SW480 (cell line): ENCODE data around the gene CDC25C.
"Not testable (repeated sequence)": the region's sequence is repeated elsewhere in the genome, so short reads cannot be mapped to it uniquely, and the experiment has no call there.

Experiments used
- DNase-seq: peaks from one replicate; pipeline ENCODE4 v3.0.0-alpha.2; 2016; ENCODE audit warnings: low spot score

Gene CDC25C

DNA sequence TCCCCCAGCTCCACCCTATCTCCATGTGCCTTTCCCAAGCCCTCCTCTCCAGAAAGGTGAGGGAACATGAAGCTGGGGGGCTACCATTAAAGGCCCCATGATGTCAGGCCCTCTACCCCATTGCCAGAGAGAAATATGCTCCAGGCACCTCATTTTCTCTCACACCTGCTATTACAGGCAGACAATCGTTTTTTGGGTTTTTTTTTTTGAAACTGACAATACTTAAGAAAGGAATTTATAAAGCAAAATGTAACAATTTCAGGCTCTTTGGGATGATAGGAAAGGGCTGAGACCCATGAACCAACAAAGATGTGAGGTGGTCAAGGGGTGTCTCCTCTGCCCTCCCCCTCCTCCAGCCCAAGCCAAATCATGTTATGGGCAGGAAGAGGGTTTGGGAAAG is 55.7 kb downstream of the CDC25C start:
- DNase-seq = no peak

DNA sequence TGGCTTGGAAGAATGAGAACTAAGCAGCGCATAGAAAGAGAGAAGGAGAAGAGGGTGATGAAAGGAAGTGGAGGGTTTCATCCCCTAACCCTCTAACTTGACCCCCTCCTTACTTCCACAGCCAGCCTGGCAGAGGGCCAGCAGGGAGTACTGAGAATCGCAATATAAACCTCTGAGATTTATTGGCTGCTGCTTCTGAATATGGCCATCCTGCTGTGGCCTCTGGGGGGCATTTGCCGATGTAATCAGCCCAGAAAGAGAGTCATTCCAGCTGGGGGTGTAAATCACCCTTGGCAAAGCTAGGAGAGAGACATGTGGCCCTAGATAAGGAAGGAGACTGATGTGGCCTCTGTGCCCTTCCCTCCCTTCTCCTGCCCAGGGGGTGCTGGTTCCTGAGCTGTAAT is 56.2 kb downstream of the CDC25C start:
- DNase-seq = no peak

DNA sequence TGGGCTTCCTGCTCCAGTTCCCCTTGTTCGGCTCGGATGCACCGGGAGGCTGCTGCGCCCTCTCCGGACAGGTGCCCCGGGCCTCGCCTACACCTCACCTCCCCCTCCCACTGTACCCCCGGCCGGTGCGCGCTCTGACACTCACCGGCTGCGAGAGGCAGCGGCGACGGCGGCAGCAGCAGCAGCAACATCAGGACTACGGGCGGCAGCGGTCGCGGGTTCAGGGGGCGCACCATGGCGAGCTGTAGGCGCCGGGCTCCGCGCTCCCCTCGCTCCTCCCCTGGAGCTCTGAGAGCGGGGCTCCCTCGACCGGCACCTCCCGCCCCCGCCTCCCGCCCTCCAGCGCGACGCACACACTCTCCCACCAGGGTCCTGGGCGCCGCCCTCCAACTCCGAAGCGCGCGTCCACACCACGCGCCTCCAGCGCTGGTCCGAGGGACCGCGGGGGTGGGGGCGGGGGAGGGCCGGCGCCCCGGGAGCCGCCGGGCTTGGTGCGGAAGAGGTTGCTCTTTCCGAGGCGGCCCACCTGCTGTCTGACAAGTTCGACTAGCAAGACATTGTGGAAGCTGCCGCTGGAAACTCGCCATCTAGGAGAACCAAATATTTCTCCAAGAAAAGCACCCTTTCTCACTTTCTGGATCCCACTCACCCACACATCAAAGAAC is 57.3 kb downstream of the CDC25C start, which contains the start of gene GFRA3:
Gene GFRA3, minus strand, starts transcription at position 433 of the 665 bp plus-strand sequence. Its CDS starts 197 bp downstream, at position 236.
- DNase-seq = no peak

DNA sequence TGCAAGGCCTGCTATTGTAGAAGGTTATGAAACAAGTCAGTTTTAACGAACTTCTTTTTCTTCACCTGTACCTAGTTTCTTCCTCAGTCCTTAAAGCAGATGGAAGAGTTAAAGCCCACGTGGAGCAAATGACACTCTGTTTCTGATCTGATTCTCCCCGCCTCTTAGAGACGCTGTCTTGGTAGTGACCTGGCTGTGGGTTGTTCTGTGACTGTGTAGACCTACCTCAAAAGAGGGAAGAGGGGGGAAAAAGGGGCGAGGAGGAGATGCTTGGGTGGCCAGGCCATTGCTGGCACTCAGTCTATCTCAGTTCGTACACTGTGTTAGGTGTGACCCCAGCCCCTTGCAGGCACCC is 57.8 kb downstream of the CDC25C start:
- DNase-seq = no peak

GRCh38 chr5:138272681-138273080 is 58.9 kb downstream of the CDC25C start:
- DNase-seq = no peak

DNA sequence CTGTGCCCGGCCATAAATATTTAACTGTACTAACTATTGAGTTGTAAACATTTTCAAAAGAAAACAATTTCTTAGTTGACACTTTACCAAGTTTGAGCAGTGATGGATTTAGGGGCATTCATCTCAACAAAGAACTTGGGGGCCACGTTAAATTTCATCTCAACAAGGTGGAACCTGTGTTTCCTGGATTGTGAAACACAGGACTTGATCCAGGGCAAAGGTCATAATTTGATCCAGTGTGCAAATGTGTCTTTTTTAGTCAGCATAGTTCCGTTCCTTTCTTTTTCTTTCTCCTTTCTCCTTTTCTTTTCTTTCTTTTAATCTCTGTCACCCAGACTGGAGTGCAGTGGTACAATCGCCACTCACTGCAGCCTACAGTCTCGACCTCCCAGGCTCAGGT is 60.3 kb downstream of the CDC25C start:
- no peak for DNase-seq

DNA sequence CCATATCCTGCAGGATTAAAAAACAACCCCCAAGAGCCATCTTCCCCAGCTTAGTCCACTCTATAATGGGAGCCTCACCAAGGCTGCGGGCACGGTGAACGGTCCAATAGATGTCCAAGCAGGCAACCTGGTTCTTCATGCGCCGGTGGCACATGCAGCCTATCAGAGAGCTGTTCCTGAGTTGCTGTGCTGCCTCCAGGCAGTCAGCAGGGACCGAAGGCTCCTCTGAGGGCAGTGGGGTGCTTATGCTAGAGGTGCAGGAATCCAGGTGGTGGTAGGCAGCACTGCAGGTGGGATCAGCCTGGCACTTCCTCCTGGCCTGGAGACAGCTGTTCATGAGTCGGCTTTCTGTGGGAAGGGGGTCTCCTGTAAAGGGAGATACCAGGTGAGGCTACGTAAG is 67.4 kb downstream of the CDC25C start:
- DNase-seq = no peak

GRCh38 chr5:138263581-138263980 is 68.0 kb downstream of the CDC25C start:
- no peak for DNase-seq

- DNase-seq = no peak
Measured at GRCh38 chr5:138258704-138259292, 72.8 kb downstream of the CDC25C start.

- no peak for DNase-seq
Measured at GRCh38 chr5:138257583-138257982, 74.0 kb downstream of the CDC25C start.

DNA sequence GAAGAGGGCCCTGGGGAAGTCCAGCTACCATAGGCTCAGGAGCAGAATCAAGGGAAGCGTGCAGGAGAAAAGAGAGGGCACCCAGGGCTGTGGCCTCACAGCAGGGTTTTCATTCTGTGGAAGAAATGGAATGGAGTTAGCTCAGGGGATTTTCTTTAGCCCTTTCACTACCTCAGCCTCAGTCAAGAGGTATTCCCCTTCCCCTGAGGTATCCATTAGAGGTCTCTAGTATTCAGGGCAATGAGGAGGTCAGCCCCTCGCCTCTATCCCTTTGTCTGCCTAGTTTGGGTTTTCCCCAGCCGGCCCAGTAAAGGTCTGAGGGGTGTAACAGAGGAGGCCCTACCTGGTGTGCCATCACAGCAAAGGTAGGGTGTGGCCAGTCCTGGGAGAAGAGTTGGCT is 78.7 kb downstream of the CDC25C start:
- DNase-seq = no peak

GRCh38 chr5:138247800-138248199 is 83.8 kb downstream of the CDC25C start:
- DNase-seq = not testable (repeated sequence)

DNA sequence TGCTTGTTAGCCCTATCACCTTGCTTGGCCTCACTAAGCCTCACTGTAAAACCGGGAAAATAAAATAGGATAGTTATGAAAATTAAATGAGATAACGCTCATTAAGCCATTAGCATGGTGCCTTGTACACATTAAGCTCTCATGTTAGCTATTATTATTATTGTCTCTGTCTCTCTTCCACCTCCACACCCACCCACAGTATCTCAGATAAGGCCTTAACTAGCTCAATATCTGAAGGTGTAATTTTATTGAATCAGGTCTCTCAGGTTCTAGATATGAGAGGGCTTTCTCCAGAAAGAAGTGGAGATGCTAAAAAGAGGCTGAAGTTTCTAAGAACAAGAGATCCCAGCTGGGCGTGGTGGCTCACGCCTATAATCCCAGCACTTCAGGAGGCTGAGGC is 84.8 kb downstream of the CDC25C start:
- no peak for DNase-seq

DNA sequence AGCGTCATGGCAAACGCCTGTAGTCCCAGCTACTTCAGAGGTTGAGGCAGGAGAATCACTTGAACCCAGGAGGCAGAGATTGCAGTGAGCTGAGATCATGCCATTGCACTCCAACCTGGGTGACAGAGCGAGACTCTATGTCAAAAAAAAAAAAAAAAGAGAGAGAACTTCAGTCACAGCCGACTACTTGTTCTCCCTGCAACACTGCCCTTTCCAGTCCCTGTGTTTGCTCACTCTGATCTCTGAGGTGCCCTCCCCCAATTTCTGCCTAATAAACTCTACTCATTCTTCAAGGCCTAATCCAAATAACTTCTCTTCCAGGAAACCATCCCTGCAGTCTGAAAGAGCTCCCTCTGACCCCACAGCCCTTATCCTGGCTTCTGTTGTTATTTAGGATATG is 85.3 kb downstream of the CDC25C start:
- no peak for DNase-seq

- DNase-seq = no peak
Measured at GRCh38 chr5:138245717-138246116, 85.9 kb downstream of the CDC25C start.

DNA sequence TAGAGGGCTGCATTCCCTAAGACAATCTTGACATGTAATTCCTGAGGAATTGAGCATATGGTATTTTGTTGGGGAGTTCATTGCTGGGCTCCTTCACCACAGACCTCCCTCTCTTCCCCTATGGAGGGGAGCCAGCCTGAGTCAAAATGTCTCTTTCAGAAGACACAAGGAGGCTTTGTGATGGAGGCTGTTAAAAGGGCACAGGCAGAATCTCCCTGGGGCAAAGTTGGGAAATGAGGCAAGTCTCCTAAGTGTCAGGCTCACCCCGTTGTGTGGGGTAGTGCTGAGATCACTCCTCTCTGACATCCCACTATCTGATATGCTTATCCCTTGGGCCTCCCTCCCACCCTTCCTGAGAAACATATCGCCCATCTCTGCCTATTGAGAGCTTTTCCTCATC is 87.8 kb downstream of the CDC25C start:
- no peak for DNase-seq

- DNase-seq = no peak
Measured at GRCh38 chr5:138241688-138242571, 89.7 kb downstream of the CDC25C start.

- DNase-seq = no peak
Measured at GRCh38 chr5:138240650-138241385, 90.8 kb downstream of the CDC25C start.

DNA sequence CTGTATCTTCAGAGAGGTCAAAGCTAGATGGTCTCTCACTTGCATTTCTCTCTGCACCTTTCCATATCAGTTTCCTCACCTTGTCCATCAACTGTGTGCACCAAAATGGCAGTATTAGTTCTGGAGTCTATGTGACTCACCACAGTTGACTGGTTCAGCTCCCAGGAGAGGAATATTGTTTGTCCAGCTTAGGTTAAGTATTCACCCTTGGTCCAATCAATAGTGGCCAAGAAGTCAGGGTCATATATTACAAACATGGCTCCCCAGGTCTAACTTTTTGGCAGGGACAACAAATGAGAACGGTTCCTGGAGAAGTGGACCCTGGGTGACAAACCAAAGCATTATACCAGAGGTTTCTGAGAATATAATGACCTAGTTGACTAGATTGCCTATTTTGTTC is 93.6 kb downstream of the CDC25C start:
- DNase-seq = no peak
